Activated CD4-positive, CD25-positive, alpha-beta regulatory T cell treated with anti-CD3 and anti-CD28 coated beads, Interleukin-2, amount 50 U/mL, for 24 hours (primary cell): Measurements from ENCODE around the gene ASPSCR1.
"Not testable (repeated sequence)": the region's sequence is repeated elsewhere in the genome, so short reads cannot be mapped to it uniquely, and the experiment has no call there.

Experiments used
- ATAC-seq, 2 donors: fragments of 150-1000 bp; cut with Tn5 transposase; one replicate each; pipeline ENCODE4 v1.10.0; 2021; ENCODE audit warnings: mild to moderate bottlenecking in 1 of 2, moderate library complexity in 1 of 2

ASPSCR1 gene

GRCh38 chr17:81942167-81942553 lies 35.3 kb upstream of the ASPSCR1 start:
- no peak for ATAC-seq

GRCh38 chr17:81944858-81945257 lies 32.6 kb upstream of the ASPSCR1 start:
- no peak for ATAC-seq

GRCh38 chr17:81947189-81947588 lies 30.2 kb upstream of the ASPSCR1 start, which contains the start of gene MYADML2:
TSS of gene MYADML2 (minus strand) at chr17:81947233. CDS start at chr17:81941741, 5,492 bp downstream.
- ATAC-seq: no peak

GRCh38 chr17:81948635-81949378 lies 28.6 kb upstream of the ASPSCR1 start:
- no peak for ATAC-seq

- no peak for ATAC-seq
Measured at GRCh38 chr17:81950501-81950900, 26.9 kb upstream of the ASPSCR1 start.

- ATAC-seq: no peak
Measured at GRCh38 chr17:81951785-81952684, 25.4 kb upstream of the ASPSCR1 start.

- ATAC-seq: no peak
Measured at GRCh38 chr17:81952792-81953228, 24.6 kb upstream of the ASPSCR1 start.

GRCh38 chr17:81953443-81953842 lies 24.0 kb upstream of the ASPSCR1 start:
- ATAC-seq: not testable (repeated sequence)

GRCh38 chr17:81954131-81955057 lies 23.0 kb upstream of the ASPSCR1 start:
- no peak for ATAC-seq

- no peak for ATAC-seq
Measured at GRCh38 chr17:81955058-81955681, 22.3 kb upstream of the ASPSCR1 start.

- no peak for ATAC-seq
Measured at GRCh38 chr17:81955756-81956544, 21.5 kb upstream of the ASPSCR1 start.

GRCh38 chr17:81956607-81957589 lies 20.5 kb upstream of the ASPSCR1 start:
- no peak for ATAC-seq

- no peak for ATAC-seq
Measured at GRCh38 chr17:81957691-81958432, 19.6 kb upstream of the ASPSCR1 start.

GRCh38 chr17:81958633-81959342 lies 18.6 kb upstream of the ASPSCR1 start:
- no peak for ATAC-seq

GRCh38 chr17:81959362-81960129 lies 17.9 kb upstream of the ASPSCR1 start:
- peak; percentile 95 for ATAC-seq

GRCh38 chr17:81960130-81960958 lies 17.1 kb upstream of the ASPSCR1 start:
- peak in 1 of 2 donors; percentile 4 for ATAC-seq

- ATAC-seq: no peak
Measured at GRCh38 chr17:81961087-81961511, 16.3 kb upstream of the ASPSCR1 start, which contains the start of gene NOTUM. TSS of gene NOTUM (minus strand) at chr17:81961187. CDS start at chr17:81960909, 278 bp downstream.
